ENCODE results near the gene C1GALT1.

C1GALT1 gene

GRCh38 chr7:7292085-7292484, 109.7 kb downstream of the C1GALT1 start:
- no peak for DNase-seq

GRCh38 chr7:7292608-7293007, 110.3 kb downstream of the C1GALT1 start:
- no peak for DNase-seq

- DNase-seq = no peak
Measured at GRCh38 chr7:7293092-7293491, 110.7 kb downstream of the C1GALT1 start.

GRCh38 chr7:7294911-7295310, 112.6 kb downstream of the C1GALT1 start:
- no peak for DNase-seq

Data from NCI-H748 treated with DMSO at 0.1 percent for 48 hours (cell line).